ENCODE results near the gene PRR33. TPM values are rescaled to one million over a fixed set of nuclear protein-coding genes. Genes with fewer than 3 reads are reported as not detected.

Gene PRR33
- total and polyA plus RNA-seq, 9 donors = 0.90 to 7.0 (median 3.5) TPM

DNA sequence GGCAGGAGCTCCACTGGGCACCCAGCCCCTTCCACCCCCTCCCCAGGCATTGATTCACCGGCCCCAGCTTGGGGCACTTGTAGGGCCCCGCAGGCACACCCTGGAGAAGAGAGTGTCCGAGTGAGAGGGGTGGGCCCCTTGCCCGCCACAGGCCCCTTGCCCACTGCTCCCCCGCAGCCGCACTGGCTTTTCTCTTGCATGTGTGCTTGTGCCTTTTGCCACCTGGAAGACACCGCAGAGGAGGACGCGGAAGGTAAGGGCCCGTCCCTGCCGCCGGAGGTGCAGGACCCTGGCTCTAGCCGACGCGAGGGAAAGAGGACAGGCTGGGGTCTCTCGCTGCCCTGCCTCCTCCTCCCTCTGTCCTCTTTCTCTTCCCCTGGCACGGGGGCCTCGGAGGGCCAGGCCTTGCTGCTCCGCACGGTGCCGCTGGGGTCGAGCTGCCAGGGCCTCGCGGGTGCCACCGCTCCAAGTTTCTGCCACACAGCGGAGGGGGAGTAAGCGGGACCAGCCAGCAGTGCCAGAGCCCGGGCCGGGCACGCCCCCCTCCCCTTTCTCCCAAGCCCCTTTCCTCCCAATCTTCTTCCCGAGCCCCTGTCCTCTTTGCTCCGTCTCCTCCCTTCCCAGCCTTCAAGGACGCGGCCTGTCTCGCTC, 37.3 kb upstream of the PRR33 start:
- Histone ChIP-seq H3K27ac (ENCODE audit: low read length) (peak overlapping the region; percentile 99), H3K9me3 (replicated peaks; ENCODE audit: control insufficient read depth, low read depth, low read length) (no peaks in the 10 kb centered on the region), H3K36me3 (ENCODE audit: control insufficient read depth, insufficient read depth, low read length) (peaks cover 74% of the 10 kb centered on the region), H3K4me3 (ENCODE audit: low read length) (no peak overlapping the region), H3K4me1 (ENCODE audit: control insufficient read depth, insufficient read depth, low read length) (peaks cover 91% of the 10 kb centered on the region), H3K27me3 (ENCODE audit: control insufficient read depth, insufficient read depth, low read length) (no peaks in the 10 kb centered on the region)
- no peak for DNase-seq
- 87% methylated on average over 28 of the region's 35 CpGs for WGBS (ENCODE audit: insufficient coverage)

DNA sequence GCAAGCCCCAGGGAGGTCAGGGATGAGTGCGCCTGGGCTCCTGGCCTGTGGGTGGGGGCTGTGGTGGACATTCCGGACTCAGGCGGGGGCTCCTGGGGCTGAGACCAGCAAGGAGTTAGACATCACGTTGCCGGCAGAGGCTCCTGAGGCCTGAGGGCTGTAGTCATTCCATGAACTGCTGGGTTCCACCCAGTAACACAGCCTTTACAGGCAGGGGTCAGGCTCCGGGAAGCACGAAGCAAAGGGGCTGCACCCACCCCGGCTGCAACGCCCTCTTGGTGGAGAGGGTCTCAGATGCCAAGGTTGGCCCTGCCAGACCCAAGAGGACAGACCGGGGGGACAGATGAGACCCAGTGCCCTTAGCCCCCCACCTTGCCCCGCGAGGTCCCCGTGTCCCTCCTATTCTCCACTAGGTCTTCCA, 36.8 kb upstream of the PRR33 start:
- Histone ChIP-seq H3K4me3 (ENCODE audit: low read length) (peak overlapping the region; percentile 8), H3K27me3 (ENCODE audit: control insufficient read depth, insufficient read depth, low read length) (no peaks in the 10 kb centered on the region), H3K36me3 (ENCODE audit: control insufficient read depth, insufficient read depth, low read length) (peaks cover 71% of the 10 kb centered on the region), H3K27ac (ENCODE audit: low read length) (peak overlapping the region; percentile 99), H3K4me1 (ENCODE audit: control insufficient read depth, insufficient read depth, low read length) (peaks cover 91% of the 10 kb centered on the region), H3K9me3 (replicated peaks; ENCODE audit: control insufficient read depth, low read depth, low read length) (no peaks in the 10 kb centered on the region)
- DNase-seq = peak; percentile 73
- 56% methylated on average over 13 of the region's 13 CpGs for WGBS (ENCODE audit: insufficient coverage)

DNA sequence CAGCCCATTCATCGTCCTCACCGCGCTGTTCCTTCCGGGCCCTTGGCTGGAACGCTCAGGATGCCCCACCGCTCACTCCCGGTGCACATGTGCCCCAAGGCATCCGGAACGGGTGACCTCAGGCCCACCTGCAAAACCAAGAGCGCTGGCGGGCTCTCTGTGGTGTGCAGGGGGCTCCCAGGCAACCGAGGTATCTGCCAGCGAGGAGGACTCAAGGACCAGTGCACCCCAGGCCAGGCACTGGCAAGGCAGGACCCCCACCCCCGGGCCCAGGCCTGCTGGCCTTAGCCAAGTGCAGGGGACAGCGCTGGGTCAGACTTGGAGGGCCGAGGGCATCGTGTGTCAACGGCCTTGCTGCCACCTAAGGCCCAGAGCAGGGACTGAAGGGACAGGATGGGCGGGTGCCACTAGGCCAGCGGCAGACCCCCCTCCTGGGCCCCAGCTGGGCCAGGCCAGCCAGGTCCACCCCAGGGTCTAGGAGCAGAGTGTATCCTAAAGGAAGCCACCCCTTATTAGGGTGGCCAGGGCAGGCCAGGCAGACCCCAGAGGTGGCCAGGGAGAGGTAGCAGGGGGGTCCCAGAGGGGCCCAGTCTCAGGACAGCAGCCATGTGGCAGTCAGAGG, 36.3 kb upstream of the PRR33 start:
- Histone ChIP-seq H3K27me3 (ENCODE audit: control insufficient read depth, insufficient read depth, low read length) (no peaks in the 10 kb centered on the region), H3K9me3 (replicated peaks; ENCODE audit: control insufficient read depth, low read depth, low read length) (no peaks in the 10 kb centered on the region), H3K27ac (ENCODE audit: low read length) (peak overlapping the region; percentile 99), H3K36me3 (ENCODE audit: control insufficient read depth, insufficient read depth, low read length) (peaks cover 70% of the 10 kb centered on the region), H3K4me3 (ENCODE audit: low read length) (peak overlapping the region; percentile 9), H3K4me1 (ENCODE audit: control insufficient read depth, insufficient read depth, low read length) (peaks cover 92% of the 10 kb centered on the region)
- WGBS (ENCODE audit: insufficient coverage) = 71% methylated on average over 20 of the region's 20 CpGs
- DNase-seq = no peak

DNA sequence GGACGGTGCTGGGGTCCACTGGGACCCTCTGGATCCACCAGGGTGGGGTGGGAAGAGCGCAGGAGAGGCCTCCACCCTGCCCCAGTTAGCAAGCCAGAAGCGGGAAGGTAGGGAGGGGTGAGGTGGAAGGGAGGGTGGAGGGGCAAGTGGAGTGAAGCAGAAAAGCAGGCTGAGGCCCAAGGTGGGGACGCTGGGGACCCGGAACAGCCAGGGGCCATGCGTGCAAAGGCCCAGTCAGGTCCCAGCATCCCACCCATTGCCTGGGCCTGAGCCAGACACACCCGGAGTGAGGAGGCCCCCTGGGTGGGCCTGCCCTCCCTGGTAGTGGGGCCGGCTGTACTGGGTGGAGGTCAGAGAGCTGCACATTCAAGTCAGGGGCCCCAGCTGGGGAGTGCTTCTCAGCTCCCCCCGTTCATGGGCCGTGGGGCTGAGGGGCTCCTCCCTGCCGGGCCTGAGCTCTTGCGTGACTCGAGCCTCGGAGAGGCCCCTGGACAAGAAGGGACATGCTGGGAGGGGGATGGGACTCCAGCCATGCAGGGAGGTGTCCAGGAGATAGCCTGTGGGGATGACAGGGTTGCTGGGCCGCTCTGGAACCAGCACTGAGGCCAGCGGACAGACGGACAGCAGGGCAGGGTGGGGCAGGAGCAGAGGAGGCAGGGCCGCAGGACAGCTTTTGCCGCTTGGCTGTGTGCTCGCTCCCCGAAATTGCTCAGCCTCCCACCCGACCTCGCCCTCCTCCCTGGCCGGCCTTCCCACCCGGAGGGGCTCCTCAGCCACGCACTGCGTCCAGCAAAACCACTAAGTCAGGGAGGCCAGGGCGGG, 35.5 kb upstream of the PRR33 start:
- H3K27ac ChIP-seq (ENCODE audit: low read length) = peak overlapping the region; percentile 99
- no peaks in the 10 kb centered on the region for H3K9me3 ChIP-seq (replicated peaks; ENCODE audit: control insufficient read depth, low read depth, low read length)
- H3K4me3 ChIP-seq (ENCODE audit: low read length) = peak overlapping the region; percentile 9
- DNase-seq = peak; percentile 93
- H3K36me3 ChIP-seq (ENCODE audit: control insufficient read depth, insufficient read depth, low read length) = peaks cover 67% of the 10 kb centered on the region
- 41% methylated on average over 26 of the region's 28 CpGs for WGBS (ENCODE audit: insufficient coverage)
- peaks cover 95% of the 10 kb centered on the region for H3K4me1 ChIP-seq (ENCODE audit: control insufficient read depth, insufficient read depth, low read length)
- no peaks in the 10 kb centered on the region for H3K27me3 ChIP-seq (ENCODE audit: control insufficient read depth, insufficient read depth, low read length)

DNA sequence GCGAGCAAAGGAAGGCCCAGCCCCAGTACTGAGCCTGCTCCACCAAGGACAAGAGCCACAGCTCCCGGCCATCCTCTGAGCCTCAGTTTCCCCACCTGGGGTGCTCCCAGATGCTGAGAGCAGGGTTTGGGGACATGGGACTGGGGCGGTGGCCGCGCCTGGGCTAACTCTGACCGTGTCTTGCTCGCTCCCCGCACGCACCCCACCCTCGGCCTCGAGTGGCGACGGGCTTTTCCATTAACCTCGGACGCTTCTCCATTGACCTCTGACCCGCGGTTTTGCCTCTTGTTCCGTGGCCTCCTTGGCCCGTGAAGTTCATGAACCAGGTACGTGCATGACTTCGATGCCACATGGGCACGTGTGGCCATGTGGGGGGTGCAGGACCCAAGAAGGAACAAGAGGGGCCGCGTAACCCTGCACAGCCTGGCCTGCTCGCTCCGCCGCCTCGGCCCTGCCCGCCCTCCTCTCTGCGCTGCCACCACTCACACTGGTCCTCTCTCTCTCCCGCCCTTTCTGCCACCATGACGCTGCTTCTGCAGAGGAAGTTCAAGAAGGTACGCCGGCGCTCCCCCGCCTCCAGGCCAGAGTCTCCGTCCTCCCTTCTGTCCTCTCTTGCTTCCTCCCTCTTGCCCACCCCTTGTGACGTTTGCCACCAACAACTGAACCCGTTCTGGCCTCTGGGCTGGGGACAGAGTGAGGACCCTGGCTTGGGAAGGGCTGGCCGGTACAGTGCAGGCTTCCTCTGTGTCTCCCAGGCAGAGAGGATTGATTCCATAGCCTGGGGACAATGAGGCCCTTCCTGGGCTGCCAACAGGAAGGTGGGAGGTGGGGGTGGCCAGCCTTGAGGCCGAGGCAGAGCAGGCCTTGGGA, 34.7 kb upstream of the PRR33 start:
- H3K27ac ChIP-seq (ENCODE audit: low read length) = peak overlapping the region; percentile 99
- no peaks in the 10 kb centered on the region for H3K9me3 ChIP-seq (replicated peaks; ENCODE audit: control insufficient read depth, low read depth, low read length)
- no peak for DNase-seq
- 80% methylated on average over 37 of the region's 41 CpGs for WGBS (ENCODE audit: insufficient coverage)
- peaks cover 66% of the 10 kb centered on the region for H3K36me3 ChIP-seq (ENCODE audit: control insufficient read depth, insufficient read depth, low read length)
- H3K4me3 ChIP-seq (ENCODE audit: low read length) = peak overlapping the region; percentile 9
- H3K4me1 ChIP-seq (ENCODE audit: control insufficient read depth, insufficient read depth, low read length) = peaks cover 96% of the 10 kb centered on the region
- no peaks in the 10 kb centered on the region for H3K27me3 ChIP-seq (ENCODE audit: control insufficient read depth, insufficient read depth, low read length)

DNA sequence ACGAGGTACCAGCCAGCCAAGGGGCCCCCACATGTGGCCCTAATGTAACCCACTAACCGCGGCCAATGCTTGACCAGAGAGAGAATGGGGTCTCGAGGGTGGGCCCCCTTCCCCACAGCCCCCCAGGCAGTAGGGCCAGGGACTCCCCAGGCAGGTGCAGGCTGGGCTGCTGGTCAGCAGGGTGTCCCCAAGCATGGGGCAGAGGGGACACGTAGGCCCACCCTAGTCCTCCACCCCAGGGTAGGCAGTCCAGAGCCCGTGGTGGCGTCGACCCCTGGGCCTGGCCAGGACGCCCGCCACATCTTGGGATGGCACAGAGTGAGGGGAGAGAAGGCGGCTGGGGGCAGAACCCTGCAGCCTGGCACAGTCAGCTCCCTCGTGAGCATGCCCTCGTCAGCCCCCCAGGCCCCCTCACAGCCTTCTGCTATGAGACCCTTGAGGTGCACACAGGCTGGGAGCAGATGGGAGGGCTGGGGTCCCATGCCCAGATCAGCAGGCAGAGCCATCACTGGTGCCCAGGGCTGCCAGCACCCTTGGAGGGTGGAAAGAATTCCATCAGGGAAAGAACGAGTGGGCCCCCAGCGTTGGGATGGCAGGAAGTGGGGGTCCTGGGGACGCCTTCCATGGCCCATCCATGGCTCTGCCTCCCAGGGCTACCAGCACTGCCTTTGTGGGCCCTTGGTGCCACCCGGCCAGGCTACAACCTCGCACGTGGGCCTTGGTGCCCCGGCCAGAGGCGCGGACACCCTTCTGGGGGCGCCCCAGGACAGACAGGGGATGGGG, 33.9 kb upstream of the PRR33 start:
- Histone ChIP-seq H3K4me1 (ENCODE audit: control insufficient read depth, insufficient read depth, low read length) (peaks cover 98% of the 10 kb centered on the region), H3K4me3 (ENCODE audit: low read length) (peak overlapping the region; percentile 9), H3K36me3 (ENCODE audit: control insufficient read depth, insufficient read depth, low read length) (peaks cover 66% of the 10 kb centered on the region), H3K27me3 (ENCODE audit: control insufficient read depth, insufficient read depth, low read length) (no peaks in the 10 kb centered on the region), H3K27ac (ENCODE audit: low read length) (peak overlapping the region; percentile 99), H3K9me3 (replicated peaks; ENCODE audit: control insufficient read depth, low read depth, low read length) (no peaks in the 10 kb centered on the region)
- DNase-seq = no peak
- 95% methylated on average over 10 of the region's 23 CpGs for WGBS (ENCODE audit: insufficient coverage)

DNA sequence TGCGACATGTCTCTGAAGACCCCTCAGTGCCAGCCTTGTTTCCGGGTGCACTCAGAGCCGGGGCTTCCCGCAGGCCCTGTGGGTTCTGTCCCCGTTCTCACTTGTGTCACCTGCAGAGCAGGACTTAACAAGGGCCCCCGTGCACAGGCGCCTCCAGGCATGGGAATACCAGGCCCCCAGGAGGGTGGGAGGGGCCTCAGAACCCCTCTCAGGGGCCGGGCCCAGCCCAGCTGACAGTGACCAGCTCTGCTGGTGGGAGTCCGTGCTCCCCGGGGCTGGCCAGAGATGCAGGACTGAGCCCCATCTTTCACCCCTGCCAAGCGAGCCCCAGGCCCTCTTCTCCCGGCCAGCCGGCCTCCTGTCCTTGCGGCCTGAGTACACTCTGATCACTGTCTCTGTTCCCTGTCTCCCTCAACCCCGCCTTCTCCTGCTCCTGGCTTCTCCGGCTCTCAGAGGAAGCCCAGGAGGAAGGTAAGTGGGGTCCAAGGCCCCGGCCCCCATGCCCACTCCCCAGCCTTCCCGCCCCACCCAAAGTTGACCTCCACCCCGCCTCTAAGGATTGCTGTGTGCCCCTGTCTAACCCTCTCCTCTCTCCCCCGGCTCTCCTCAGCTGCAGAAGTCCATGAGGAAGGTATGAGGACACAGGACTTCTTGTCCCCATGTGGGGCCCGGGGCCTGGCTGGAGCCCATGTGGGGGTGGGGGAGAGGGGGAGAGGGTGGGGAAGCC, 33.1 kb upstream of the PRR33 start:
- H3K4me3 ChIP-seq (ENCODE audit: low read length) = peak overlapping the region; percentile 65
- WGBS (ENCODE audit: insufficient coverage) = 61% methylated on average over 13 of the region's 21 CpGs
- H3K36me3 ChIP-seq (ENCODE audit: control insufficient read depth, insufficient read depth, low read length) = peaks cover 61% of the 10 kb centered on the region
- H3K27ac ChIP-seq (ENCODE audit: low read length) = peak overlapping the region; percentile 99
- H3K27me3 ChIP-seq (ENCODE audit: control insufficient read depth, insufficient read depth, low read length) = no peaks in the 10 kb centered on the region
- DNase-seq = no peak
- peaks cover 98% of the 10 kb centered on the region for H3K4me1 ChIP-seq (ENCODE audit: control insufficient read depth, insufficient read depth, low read length)
- H3K9me3 ChIP-seq (replicated peaks; ENCODE audit: control insufficient read depth, low read depth, low read length) = no peaks in the 10 kb centered on the region

DNA sequence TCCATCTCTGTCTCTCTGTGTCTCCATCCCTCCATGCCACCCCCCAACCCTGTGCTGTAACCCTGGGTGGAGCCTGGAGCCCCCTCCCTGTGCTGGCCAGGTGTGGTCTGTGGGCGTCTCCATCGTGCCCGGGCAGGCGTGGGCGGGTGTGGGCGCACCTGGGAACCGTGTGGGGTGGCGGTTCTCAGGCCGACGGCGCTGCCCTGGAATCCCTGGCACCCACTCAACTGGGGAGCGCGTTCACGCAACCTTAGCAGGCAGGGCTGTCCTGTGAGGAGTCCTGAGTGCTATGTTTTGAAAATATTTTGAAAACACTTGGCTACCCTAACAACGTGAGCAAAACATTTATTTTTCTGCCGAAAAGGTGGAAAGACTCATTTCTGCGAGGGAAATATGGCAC, 32.5 kb upstream of the PRR33 start:
- peak overlapping the region; percentile 65 for H3K4me3 ChIP-seq (ENCODE audit: low read length)
- 63% methylated on average over 15 of the region's 17 CpGs for WGBS (ENCODE audit: insufficient coverage)
- H3K27ac ChIP-seq (ENCODE audit: low read length) = peak overlapping the region; percentile 99
- H3K4me1 ChIP-seq (ENCODE audit: control insufficient read depth, insufficient read depth, low read length) = peaks cover 98% of the 10 kb centered on the region
- no peaks in the 10 kb centered on the region for H3K9me3 ChIP-seq (replicated peaks; ENCODE audit: control insufficient read depth, low read depth, low read length)
- peak; percentile 72 for DNase-seq
- no peaks in the 10 kb centered on the region for H3K27me3 ChIP-seq (ENCODE audit: control insufficient read depth, insufficient read depth, low read length)
- peaks cover 56% of the 10 kb centered on the region for H3K36me3 ChIP-seq (ENCODE audit: control insufficient read depth, insufficient read depth, low read length)
